Adrenal gland (tissue), 5 donors: ENCODE measurements around the gene ELMO2.

Experiments
- CTCF ChIP-seq, 6 experiments: fragments of 450-650 bp in 4 of 6; fragments of 200-600 bp in 2 of 6; sonication (generic) in 1 of 6; IDR thresholded peaks; 1 replicate in 5 of 6; 2 replicates in 1 of 6; pipeline versions ENCODE4 v1.5.1 to v1.8.0; 2016 to 2021; ENCODE audit warnings: antibody characterized with exemption in 6 of 6, mild to moderate bottlenecking in 2 of 6, moderate library complexity in 1 of 6
- POLR2A ChIP-seq, 2 donors: fragments of 450-650 bp; IDR thresholded peaks; one replicate each; pipeline ENCODE4 v1.6.1; 2017; ENCODE audit warnings: antibody characterized with exemption in 2 of 2, mild to moderate bottlenecking in 2 of 2, moderate library complexity in 1 of 2
- donor health status: DM: no; HTN: no; CAD: no.

GRCh38 chr20:46423882-46424482 is 17.6 kb upstream of the ELMO2 start:
- TF ChIP-seq CTCF (IDR thresholded peaks at IDR 0.05) = no peak
- no peak for TF ChIP-seq POLR2A (IDR thresholded peaks at IDR 0.05)
